Panc1 (cell line): Measurements from ENCODE around the gene SMAD3. TPM values are rescaled to one million over a fixed set of nuclear protein-coding genes. Genes with fewer than 3 reads are reported as not detected.

Experiments
- ATAC-seq: fragments of 200-7000 bp; cut with Tn5 transposase; 2 replicates; pipeline ENCODE4 v1.9.1; 2020; ENCODE audit warnings: mild to moderate bottlenecking, moderate library complexity
- BruUV-seq: library from RNA; stranded (reverse); fragments of 400-500 nt; replicated peaks from 2 replicates; lab custom pipeline; 2021; lab: Mats Ljungman, UMichigan
- CTCF ChIA-PET: fragments of 300-600 bp; sonication (Branson Sonifier 250); formaldehyde crosslinking; loops from one replicate; lab custom pipeline; 2022; ENCODE audit warnings: antibody characterized with exemption; lab: Charles Lee
- POLR2A ChIA-PET: fragments of 300-600 bp; sonication (Branson Sonifier 250); formaldehyde crosslinking; loops from one replicate; lab custom pipeline; 2022; ENCODE audit warnings: antibody characterized with exemption; lab: Charles Lee
- DNase-seq: peaks from one replicate; pipeline ENCODE4 v3.0.0-alpha.2; 2010; ENCODE audit warnings: low read depth, low spot score
- H3K27ac ChIP-seq: 2 replicates; pipeline ENCODE4 v1.5.1; 2011; ENCODE audit warnings: mild to moderate bottlenecking, low read length, inconsistent platforms
- H3K27me3 ChIP-seq: fragments of 200-500 bp; sonication (Bioruptor generic); 2 replicates; pipeline ENCODE4 v1.6.0; 2014; ENCODE audit warnings: low read length, inconsistent platforms; ENCODE audit not compliant: control insufficient read depth, insufficient read depth
- H3K36me3 ChIP-seq: fragments of 200-500 bp; sonication (Bioruptor generic); 2 replicates; pipeline ENCODE4 v1.5.1; 2014; ENCODE audit warnings: inconsistent platforms, mild to moderate bottlenecking, low read length, moderate library complexity; ENCODE audit not compliant: control insufficient read depth, insufficient read depth
- H3K4me1 ChIP-seq: 2 replicates; pipeline ENCODE4 v1.5.1; 2011; ENCODE audit warnings: inconsistent platforms, mild to moderate bottlenecking, low read length, moderate library complexity; ENCODE audit not compliant: control insufficient read depth, insufficient read depth
- H3K4me3 ChIP-seq, 2 experiments: 2 replicates each; pipeline ENCODE4 v1.5.1; 2011 to 2012; ENCODE audit warnings: low read depth in 2 of 2, low read length in 2 of 2, mild to moderate bottlenecking in 2 of 2, inconsistent platforms in 1 of 2, moderate library complexity in 1 of 2
- H3K9me3 ChIP-seq: fragments of 200-500 bp; sonication (Bioruptor generic); 2 replicates; pipeline ENCODE4 v1.5.1; 2014; ENCODE audit warnings: low read depth, mild to moderate bottlenecking, inconsistent platforms, low read length, moderate library complexity; ENCODE audit not compliant: control insufficient read depth, insufficient read depth
- CTCF ChIP-seq: fragments of 450-650 bp; IDR thresholded peaks from 2 replicates; pipeline ENCODE4 v1.5.1; 2017; ENCODE audit warnings: mild to moderate bottlenecking
- POLR2AphosphoS5 ChIP-seq: IDR thresholded peaks from 2 replicates; pipeline ENCODE4 v1.6.1; 2012; ENCODE audit warnings: mild to moderate bottlenecking, low read depth, low read length, moderate library complexity
- SIN3A ChIP-seq: IDR thresholded peaks from 2 replicates; pipeline ENCODE4 v1.6.1; 2012; ENCODE audit warnings: low read depth, mild to moderate bottlenecking, low read length, moderate library complexity, borderline replicate concordance; ENCODE audit not compliant: insufficient read depth
- TCF7L2 ChIP-seq: IDR thresholded peaks from 2 replicates; pipeline ENCODE4 v1.6.1; 2011; ENCODE audit warnings: mild to moderate bottlenecking, low read depth, low read length, inconsistent platforms
- in situ Hi-C: cut with HindIII; loops from 2 replicates; pipeline ENCODE4 v1.10.0; 2016; ENCODE audit warnings: low sequenced_read_pairs, low pct_unique_long_range_greater_than_20kb
- intact Hi-C: fragments of 100-400 bp; cut with micrococcal nuclease; formaldehyde crosslinking; loops from one replicate; pipeline ENCODE4 v1.10.0; 2022; ENCODE audit not compliant: unreplicated experiment
- total RNA-seq: library from RNA; stranded (reverse); gene quantifications from one replicate; pipeline ENCODE4 v1.2.1, GENCODE V29; 2021; ENCODE audit not compliant: unreplicated experiment
- TF ChIP-seq, protein P1 (sequence below), 2 experiments: IDR thresholded peaks; 2 replicates each; pipeline ENCODE4 v1.6.1; 2011 to 2012; ENCODE audit warnings: low read depth in 2 of 2, control low read depth in 1 of 2, low read length in 1 of 2, mild to moderate bottlenecking in 1 of 2, moderate library complexity in 1 of 2; ENCODE audit not compliant: insufficient read depth in 1 of 2

Gene SMAD3
- total RNA-seq, 1 experiment from 2014 or later: 394 TPM

DNA sequence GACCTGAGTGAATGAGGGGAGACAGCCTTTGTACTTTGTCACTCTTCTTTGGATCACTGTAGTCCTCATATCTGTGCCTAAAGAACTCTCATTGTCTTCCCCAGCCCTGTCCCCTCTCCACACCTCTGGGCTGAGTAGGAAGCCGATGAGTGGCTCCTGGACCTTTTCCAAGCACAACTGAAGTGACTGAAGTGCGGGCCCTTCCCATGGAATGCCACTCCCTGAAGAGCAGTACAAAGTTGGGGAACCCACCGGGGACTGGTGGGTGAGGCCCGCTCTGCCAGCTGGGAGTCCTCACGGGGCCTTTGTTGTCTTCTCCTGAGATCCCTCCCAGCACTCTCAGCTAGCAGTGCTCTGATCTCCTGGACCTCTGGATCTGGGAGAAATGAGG is 99.0 kb downstream of the SMAD3 start:
- TF ChIP-seq SIN3A (no peak), TCF7L2 (no peak), CTCF (no peak), POLR2AphosphoS5 (no peak)
- TF ChIP-seq, protein P1, sequence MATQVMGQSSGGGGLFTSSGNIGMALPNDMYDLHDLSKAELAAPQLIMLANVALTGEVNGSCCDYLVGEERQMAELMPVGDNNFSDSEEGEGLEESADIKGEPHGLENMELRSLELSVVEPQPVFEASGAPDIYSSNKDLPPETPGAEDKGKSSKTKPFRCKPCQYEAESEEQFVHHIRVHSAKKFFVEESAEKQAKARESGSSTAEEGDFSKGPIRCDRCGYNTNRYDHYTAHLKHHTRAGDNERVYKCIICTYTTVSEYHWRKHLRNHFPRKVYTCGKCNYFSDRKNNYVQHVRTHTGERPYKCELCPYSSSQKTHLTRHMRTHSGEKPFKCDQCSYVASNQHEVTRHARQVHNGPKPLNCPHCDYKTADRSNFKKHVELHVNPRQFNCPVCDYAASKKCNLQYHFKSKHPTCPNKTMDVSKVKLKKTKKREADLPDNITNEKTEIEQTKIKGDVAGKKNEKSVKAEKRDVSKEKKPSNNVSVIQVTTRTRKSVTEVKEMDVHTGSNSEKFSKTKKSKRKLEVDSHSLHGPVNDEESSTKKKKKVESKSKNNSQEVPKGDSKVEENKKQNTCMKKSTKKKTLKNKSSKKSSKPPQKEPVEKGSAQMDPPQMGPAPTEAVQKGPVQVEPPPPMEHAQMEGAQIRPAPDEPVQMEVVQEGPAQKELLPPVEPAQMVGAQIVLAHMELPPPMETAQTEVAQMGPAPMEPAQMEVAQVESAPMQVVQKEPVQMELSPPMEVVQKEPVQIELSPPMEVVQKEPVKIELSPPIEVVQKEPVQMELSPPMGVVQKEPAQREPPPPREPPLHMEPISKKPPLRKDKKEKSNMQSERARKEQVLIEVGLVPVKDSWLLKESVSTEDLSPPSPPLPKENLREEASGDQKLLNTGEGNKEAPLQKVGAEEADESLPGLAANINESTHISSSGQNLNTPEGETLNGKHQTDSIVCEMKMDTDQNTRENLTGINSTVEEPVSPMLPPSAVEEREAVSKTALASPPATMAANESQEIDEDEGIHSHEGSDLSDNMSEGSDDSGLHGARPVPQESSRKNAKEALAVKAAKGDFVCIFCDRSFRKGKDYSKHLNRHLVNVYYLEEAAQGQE (IDR thresholded peaks at IDR 0.05; ENCODE audit: insufficient read depth in 1 of 2, low read depth in 2 of 2, low read length in 1 of 2): no peak
- ChIA-PET POLR2A (interaction anchor here (0.7 kb wide), 2 partner anchors 146 to 389 kb away, joined by 10 to 13 read pairs; no protein-coding TSS in a partner anchor), CTCF (interaction anchor here (0.5 to 0.8 kb wide), 4 partner anchors 16 to 354 kb away, joined by 3 to 8 read pairs (median 5); no protein-coding TSS in a partner anchor)
- no peaks in the 10 kb centered on the region for H3K9me3 ChIP-seq
- H3K27ac ChIP-seq: peak overlapping the region; percentile 94
- H3K27me3 ChIP-seq: no peaks in the 10 kb centered on the region
- H3K4me1 ChIP-seq: peaks cover 100% of the 10 kb centered on the region
- DNase-seq: no peak
- in situ Hi-C loops: no loop called here
- peaks cover 12% of the 10 kb centered on the region; the same call in 1 of the 2 replicates for H3K36me3 ChIP-seq
- no TSS peak for BruUV-seq
- intact Hi-C loops: no loop called here
- ATAC-seq: peak; percentile 17
- no peak overlapping the region for H3K4me3 ChIP-seq

GRCh38 chr15:67164811-67165253 is 99.4 kb downstream of the SMAD3 start:
- no TSS peak for BruUV-seq
- in situ Hi-C loops: no loop called here
- Histone ChIP-seq H3K27ac (peak overlapping the region; percentile 94), H3K9me3 (no peaks in the 10 kb centered on the region), H3K4me3 (no peak overlapping the region), H3K4me1 (peaks cover 100% of the 10 kb centered on the region), H3K27me3 (no peaks in the 10 kb centered on the region), H3K36me3 (peaks cover 15% of the 10 kb centered on the region; the same call in 1 of the 2 replicates)
- peak; percentile 51 for ATAC-seq
- POLR2A ChIA-PET: interaction anchor here (0.6 kb wide), 1 partner anchor 23 kb away, joined by 9 read pairs; no protein-coding TSS in a partner anchor
- CTCF ChIA-PET: interaction anchor here (0.5 to 0.8 kb wide), 4 partner anchors 22 to 499 kb away, joined by 3 to 7 read pairs (median 4); no protein-coding TSS in a partner anchor
- intact Hi-C loops: no loop called here
- no peak for TF ChIP-seq TCF7L2
- TF ChIP-seq, protein P1 (IDR thresholded peaks at IDR 0.05; ENCODE audit: insufficient read depth in 1 of 2, low read depth in 2 of 2, low read length in 1 of 2): no peak
- TF ChIP-seq SIN3A: no peak
- TF ChIP-seq CTCF: no peak
- peak; percentile 50 for TF ChIP-seq POLR2AphosphoS5
- no peak for DNase-seq
